HG02678 (cell line): ENCODE results near the gene POLR2L.

Experiments
- ATAC-seq: cut with Tn5 transposase; IDR thresholded peaks from one replicate; pipeline ENCODE4 v1.9.1; 2021; ENCODE audit warnings: mild to moderate bottlenecking, moderate library complexity; ENCODE audit not compliant: unreplicated experiment

POLR2L gene

GRCh38 chr11:813456-814096 is 28.8 kb downstream of the POLR2L start:
- no peak for ATAC-seq

GRCh38 chr11:813072-813455 is 29.3 kb downstream of the POLR2L start:
- no peak for ATAC-seq

- ATAC-seq, result no peak
These were observed 29.9 kb downstream of the POLR2L start for GRCh38 chr11:812390-812789.

- no peak for ATAC-seq
These were observed 30.7 kb downstream of the POLR2L start for GRCh38 chr11:811446-812245.

- no peak for ATAC-seq
These were observed 32.2 kb downstream of the POLR2L start for GRCh38 chr11:810040-810567.

- peak; percentile 76 for ATAC-seq
These were observed 32.9 kb downstream of the POLR2L start, which contains the start of gene RPLP2 for GRCh38 chr11:809287-810039. Gene RPLP2, plus strand, starts transcription at chr11:809967. Its CDS starts 268 bp downstream, at chr11:810235.

GRCh38 chr11:808427-809286 is 33.7 kb downstream of the POLR2L start:
- ATAC-seq, result no peak

GRCh38 chr11:804599-804964 is 37.7 kb downstream of the POLR2L start:
- no peak for ATAC-seq

GRCh38 chr11:803770-804598 is 38.3 kb downstream of the POLR2L start:
- ATAC-seq, result no peak

- no peak for ATAC-seq
These were observed 38.9 kb downstream of the POLR2L start for GRCh38 chr11:803467-803742.

GRCh38 chr11:802693-803466 is 39.4 kb downstream of the POLR2L start:
- ATAC-seq, result no peak

- no peak for ATAC-seq
These were observed 40.2 kb downstream of the POLR2L start for GRCh38 chr11:802018-802617.

GRCh38 chr11:801097-801780 is 41.1 kb downstream of the POLR2L start:
- ATAC-seq, result no peak

GRCh38 chr11:800473-800872 is 41.9 kb downstream of the POLR2L start:
- ATAC-seq, result no peak

GRCh38 chr11:799641-800316 is 42.5 kb downstream of the POLR2L start:
- ATAC-seq, result no peak

- peak; percentile 62 for ATAC-seq
These were observed 44.1 kb downstream of the POLR2L start, which contains the start of gene SLC25A22 for GRCh38 chr11:798093-798713. Gene SLC25A22, minus strand, starts transcription at chr11:798281. Its CDS starts 3,275 bp downstream, at chr11:795006.
